Measurements from ENCODE around the gene CIPC. TPM values are rescaled to one million over a fixed set of nuclear protein-coding genes. Genes with fewer than 3 reads are reported as not detected.

The CIPC gene
- total and polyA plus RNA-seq, 9 of the 15 experiments (the other 6 are each of a cell fraction or from before 2014, with no cell fraction given), result 5.0 to 16.9 (median 10.7) TPM

DNA sequence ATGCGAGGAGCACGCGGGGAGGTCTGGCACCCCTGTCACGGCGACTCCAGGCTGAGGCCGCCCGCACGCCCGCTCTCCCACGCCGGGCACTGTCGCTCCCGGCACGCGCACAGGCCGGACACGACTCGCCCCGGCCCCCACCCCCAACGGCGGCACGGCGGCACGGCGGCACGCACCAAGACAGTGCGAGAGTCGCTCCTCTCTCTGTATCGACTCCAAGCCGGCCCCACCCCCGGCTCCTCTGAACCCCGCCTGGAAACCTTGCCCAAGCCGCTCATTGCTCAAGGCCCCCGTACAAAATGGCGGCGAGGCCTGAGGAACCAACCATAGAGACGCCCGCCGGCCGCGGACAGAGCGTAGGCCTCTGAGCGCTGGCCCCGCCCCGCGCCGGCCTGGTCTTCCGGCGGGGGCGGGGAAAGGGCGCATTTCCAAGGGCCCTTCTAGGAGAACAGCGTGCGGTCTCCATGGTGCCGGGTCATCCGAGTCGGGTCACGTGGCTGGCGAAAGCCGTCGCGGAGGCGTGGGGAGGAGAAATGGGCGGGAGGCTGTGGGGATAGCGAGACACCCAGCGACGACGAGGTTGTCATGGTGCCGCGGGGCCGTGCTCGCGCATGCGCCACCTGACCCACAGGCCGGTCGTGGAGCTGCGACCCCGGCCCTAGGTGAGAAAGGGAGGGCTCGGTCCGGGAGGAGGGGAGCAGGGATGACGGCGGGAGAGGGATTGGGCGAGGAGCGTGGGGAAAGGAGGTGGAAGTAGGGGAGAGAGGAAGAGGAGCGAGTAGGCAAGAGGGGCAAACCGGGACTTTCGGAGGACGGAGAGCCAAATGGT is at the start of gene CIPC (continued):
- TF ChIP-seq, protein P1, sequence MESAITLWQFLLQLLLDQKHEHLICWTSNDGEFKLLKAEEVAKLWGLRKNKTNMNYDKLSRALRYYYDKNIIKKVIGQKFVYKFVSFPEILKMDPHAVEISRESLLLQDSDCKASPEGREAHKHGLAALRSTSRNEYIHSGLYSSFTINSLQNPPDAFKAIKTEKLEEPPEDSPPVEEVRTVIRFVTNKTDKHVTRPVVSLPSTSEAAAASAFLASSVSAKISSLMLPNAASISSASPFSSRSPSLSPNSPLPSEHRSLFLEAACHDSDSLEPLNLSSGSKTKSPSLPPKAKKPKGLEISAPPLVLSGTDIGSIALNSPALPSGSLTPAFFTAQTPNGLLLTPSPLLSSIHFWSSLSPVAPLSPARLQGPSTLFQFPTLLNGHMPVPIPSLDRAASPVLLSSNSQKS (CRISPR knock-in tag; IDR thresholded peaks at IDR 0.05), result no peak
- TF ChIP-seq ZNF57 (CRISPR knock-in tag; IDR thresholded peaks at IDR 0.05), result no peak
- no peak for TF ChIP-seq TGIF2 (CRISPR knock-in tag; IDR thresholded peaks at IDR 0.05)
- peak; percentile 80 for TF ChIP-seq HMGN3 (IDR thresholded peaks at IDR 0.05; ENCODE audit: borderline replicate concordance, extremely low read depth, insufficient read length, low read depth, low read length)
- no peak for TF ChIP-seq KLF6 (CRISPR knock-in tag; IDR thresholded peaks at IDR 0.05; ENCODE audit: borderline replicate concordance)
- no peak for TF ChIP-seq NFYB (IDR thresholded peaks at IDR 0.05; ENCODE audit: extremely low read depth, insufficient read length)
- TF ChIP-seq, protein P2, sequence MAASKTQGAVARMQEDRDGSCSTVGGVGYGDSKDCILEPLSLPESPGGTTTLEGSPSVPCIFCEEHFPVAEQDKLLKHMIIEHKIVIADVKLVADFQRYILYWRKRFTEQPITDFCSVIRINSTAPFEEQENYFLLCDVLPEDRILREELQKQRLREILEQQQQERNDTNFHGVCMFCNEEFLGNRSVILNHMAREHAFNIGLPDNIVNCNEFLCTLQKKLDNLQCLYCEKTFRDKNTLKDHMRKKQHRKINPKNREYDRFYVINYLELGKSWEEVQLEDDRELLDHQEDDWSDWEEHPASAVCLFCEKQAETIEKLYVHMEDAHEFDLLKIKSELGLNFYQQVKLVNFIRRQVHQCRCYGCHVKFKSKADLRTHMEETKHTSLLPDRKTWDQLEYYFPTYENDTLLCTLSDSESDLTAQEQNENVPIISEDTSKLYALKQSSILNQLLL (CRISPR knock-in tag; IDR thresholded peaks at IDR 0.05; ENCODE audit: borderline replicate concordance), result no peak
- TF ChIP-seq, protein P3, sequence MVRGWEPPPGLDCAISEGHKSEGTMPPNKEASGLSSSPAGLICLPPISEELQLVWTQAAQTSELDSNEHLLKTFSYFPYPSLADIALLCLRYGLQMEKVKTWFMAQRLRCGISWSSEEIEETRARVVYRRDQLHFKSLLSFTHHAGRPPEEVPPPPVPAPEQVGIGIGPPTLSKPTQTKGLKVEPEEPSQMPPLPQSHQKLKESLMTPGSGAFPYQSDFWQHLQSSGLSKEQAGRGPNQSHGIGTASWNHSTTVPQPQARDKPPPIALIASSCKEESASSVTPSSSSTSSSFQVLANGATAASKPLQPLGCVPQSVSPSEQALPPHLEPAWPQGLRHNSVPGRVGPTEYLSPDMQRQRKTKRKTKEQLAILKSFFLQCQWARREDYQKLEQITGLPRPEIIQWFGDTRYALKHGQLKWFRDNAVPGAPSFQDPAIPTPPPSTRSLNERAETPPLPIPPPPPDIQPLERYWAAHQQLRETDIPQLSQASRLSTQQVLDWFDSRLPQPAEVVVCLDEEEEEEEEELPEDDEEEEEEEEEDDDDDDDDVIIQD (CRISPR knock-in tag; IDR thresholded peaks at IDR 0.05), result no peak
- no peak for TF ChIP-seq ZNF76 (CRISPR knock-in tag; IDR thresholded peaks at IDR 0.05; ENCODE audit: borderline replicate concordance)
- no peak for TF ChIP-seq ZNF696 (CRISPR knock-in tag; conservative IDR thresholded peaks at IDR 0.05)
- TF ChIP-seq ZZZ3 (IDR thresholded peaks at IDR 0.05), result no peak
